SK-N-MC (cell line): ENCODE measurements around the gene ZNF28.
"Not testable (repeated sequence)": the region's sequence is repeated elsewhere in the genome, so short reads cannot be mapped to it uniquely, and the experiment has no call there.

Experiments used
- EZH2 ChIP-seq: fragments of 200-600 bp; sonication (generic); IDR thresholded peaks from one replicate; pipeline ENCODE4 v1.6.1; 2017; ENCODE audit warnings: antibody characterized with exemption
- FOXP2 ChIP-seq: optimal IDR thresholded peaks from 2 replicates; pipeline ENCODE3; 2011; ENCODE audit warnings: mild to moderate bottlenecking, moderate library complexity; ENCODE audit not compliant: insufficient read depth; ENCODE audit errors: extremely low read length, control extremely low read depth
- POLR2AphosphoS5 ChIP-seq: IDR thresholded peaks from 2 replicates; pipeline ENCODE4 v1.6.1; 2012; ENCODE audit warnings: mild to moderate bottlenecking, low read depth, low read length, borderline replicate concordance

DNA sequence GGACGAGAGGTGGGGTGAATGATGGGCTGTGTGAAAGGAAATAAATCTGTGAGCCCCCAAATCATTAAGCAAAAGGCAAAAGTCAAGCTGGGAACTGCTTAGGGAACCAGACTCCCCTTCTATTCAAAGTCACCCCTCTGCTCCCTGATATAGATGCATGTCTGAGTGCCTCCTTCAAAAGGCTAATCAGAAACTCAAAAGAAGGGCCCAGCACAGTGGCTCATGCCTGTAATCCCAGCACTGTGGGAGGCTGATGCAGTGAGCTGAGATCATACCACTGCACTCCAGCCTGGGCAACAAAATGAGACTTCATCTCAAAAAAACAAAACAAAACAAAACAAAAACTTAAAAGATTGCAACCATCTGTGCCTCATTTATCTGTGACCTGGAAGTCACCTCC, 12.9 kb upstream of the ZNF28 start:
- TF ChIP-seq EZH2, POLR2AphosphoS5, FOXP2: not testable (repeated sequence)
